Gastroesophageal sphincter (tissue), 3 donors: Measurements from ENCODE around the gene SLC66A2.

Experiments
- CTCF ChIP-seq, 4 experiments: fragments of 200-600 bp in 2 of 4; fragments of 450-650 bp in 2 of 4; sonication (generic) in 1 of 4; IDR thresholded peaks; one replicate each; pipeline ENCODE4 v1.5.1; 2017 to 2019; ENCODE audit warnings: antibody characterized with exemption in 4 of 4, mild to moderate bottlenecking in 2 of 4, moderate library complexity in 2 of 4
- EP300 ChIP-seq: sonication (generic); formaldehyde crosslinking; IDR thresholded peaks from one replicate; pipeline ENCODE4 v1.6.1; 2017; ENCODE audit warnings: antibody characterized with exemption, mild to moderate bottlenecking
- POLR2A ChIP-seq, 2 donors: fragments of 450-650 bp; IDR thresholded peaks; one replicate each; pipeline ENCODE4 v1.6.1; 2017; ENCODE audit warnings: antibody characterized with exemption in 2 of 2, mild to moderate bottlenecking in 2 of 2, moderate library complexity in 1 of 2
- POLR2AphosphoS5 ChIP-seq: sonication (generic); formaldehyde crosslinking; IDR thresholded peaks from one replicate; pipeline ENCODE4 v1.6.1; 2017; ENCODE audit warnings: antibody characterized with exemption

- TF ChIP-seq POLR2AphosphoS5 (no peak), POLR2A (IDR thresholded peaks at IDR 0.05) (no peak), CTCF (IDR thresholded peaks at IDR 0.05) (no peak), EP300 (no peak)
These were observed 36.0 kb downstream of the SLC66A2 start for GRCh38 chr18:79915161-79916127.
